IMR-90 (cell line): ENCODE data around the gene PTGES3L. TPM values are rescaled to one million over a fixed set of nuclear protein-coding genes. Genes with fewer than 3 reads are reported as not detected.

Experiments used
- ATAC-seq: fragments of 200-7000 bp; cut with Tn5 transposase; 2 replicates; pipeline ENCODE4 v1.9.1; 2020; ENCODE audit warnings: low read depth, mild to moderate bottlenecking, moderate library complexity
- BruUV-seq: library from RNA; stranded (reverse); fragments of 400-500 nt; replicated peaks from 2 replicates; lab custom pipeline; 2021; lab: Mats Ljungman, UMichigan
- CTCF ChIA-PET: fragments of 300-600 bp; formaldehyde crosslinking; extraction: SDS; loops from one replicate; lab custom pipeline; 2021; ENCODE audit warnings: antibody characterized with exemption; lab: Yijun Ruan, JAX
- POLR2A ChIA-PET: fragments of 300-600 bp; sonication (Branson Sonifier 250); formaldehyde crosslinking; loops from one replicate; lab custom pipeline; 2022; ENCODE audit warnings: antibody characterized with exemption; ENCODE audit not compliant: unreplicated experiment; lab: Charles Lee
- DNase-seq: peaks from one replicate; pipeline ENCODE4 v3.0.0; 2013
- H2AFZ ChIP-seq: replicated peaks from 2 replicates; pipeline ENCODE3; 2013; ENCODE audit warnings: low read length, mild to moderate bottlenecking; ENCODE audit not compliant: poor library complexity
- H2AK5ac ChIP-seq: 2 replicates; pipeline ENCODE4 v1.6.1; 2013; ENCODE audit warnings: low read depth, low read length, inconsistent platforms
- H2AK9ac ChIP-seq: replicated peaks from 2 replicates; pipeline ENCODE3; 2013; ENCODE audit warnings: mild to moderate bottlenecking, low read depth, low read length, moderate library complexity; ENCODE audit not compliant: poor library complexity
- H2BK120ac ChIP-seq: 2 replicates; pipeline ENCODE4 v1.6.1; 2013; ENCODE audit warnings: low read depth, low read length, inconsistent platforms
- H2BK15ac ChIP-seq: 3 replicates; pipeline ENCODE4 v1.6.1; 2013; ENCODE audit warnings: low read depth, low read length, inconsistent platforms
- H2BK20ac ChIP-seq: 2 replicates; pipeline ENCODE4 v1.6.1; 2013; ENCODE audit warnings: low read depth, mild to moderate bottlenecking, inconsistent platforms, low read length, moderate library complexity
- H2BK5ac ChIP-seq: 2 replicates; pipeline ENCODE4 v1.6.1; 2013; ENCODE audit warnings: mild to moderate bottlenecking, low read depth, low read length, inconsistent platforms; ENCODE audit not compliant: poor library complexity, severe bottlenecking
- H3K14ac ChIP-seq: replicated peaks from 2 replicates; pipeline ENCODE4 v1.6.1; 2013; ENCODE audit warnings: low read depth, low read length, inconsistent platforms
- H3K18ac ChIP-seq: 2 replicates; pipeline ENCODE4 v1.6.1; 2013; ENCODE audit warnings: low read depth, low read length, control low read depth
- H3K23ac ChIP-seq: 2 replicates; pipeline ENCODE4 v1.6.1; 2013; ENCODE audit warnings: low read depth, low read length, inconsistent platforms
- H3K27ac ChIP-seq: 2 replicates; pipeline ENCODE4 v1.5.1; 2013; ENCODE audit warnings: mild to moderate bottlenecking, control low read depth, low read length; ENCODE audit not compliant: insufficient read depth
- H3K27me3 ChIP-seq: 2 replicates; pipeline ENCODE4 v1.6.1; 2013; ENCODE audit warnings: low read length; ENCODE audit not compliant: control insufficient read depth, insufficient read depth
- H3K36me3 ChIP-seq: 2 replicates; pipeline ENCODE4 v1.6.1; 2013; ENCODE audit warnings: low read length, mixed read lengths; ENCODE audit not compliant: control insufficient read depth, insufficient read depth
- H3K4ac ChIP-seq: 2 replicates; pipeline ENCODE4 v1.6.1; 2013; ENCODE audit warnings: low read depth, low read length, inconsistent platforms
- H3K4me1 ChIP-seq: 2 replicates; pipeline ENCODE4 v1.6.1; 2013; ENCODE audit warnings: low read length, mixed read lengths; ENCODE audit not compliant: control insufficient read depth, insufficient read depth
- H3K4me2 ChIP-seq: 2 replicates; pipeline ENCODE4 v1.6.1; 2013; ENCODE audit warnings: low read depth, mild to moderate bottlenecking, control low read depth, low read length, moderate library complexity
- H3K4me3 ChIP-seq: 2 replicates; pipeline ENCODE4 v1.5.1; 2013; ENCODE audit warnings: low read depth, mild to moderate bottlenecking, control low read depth, low read length, moderate library complexity; ENCODE audit not compliant: insufficient read depth
- H3K56ac ChIP-seq: 2 replicates; pipeline ENCODE4 v1.6.1; 2013; ENCODE audit warnings: low read length, inconsistent platforms; ENCODE audit not compliant: insufficient read depth; ENCODE audit errors: extremely low read depth
- H3K79me1 ChIP-seq, 2 experiments: 2 replicates each; pipeline ENCODE4 v1.6.1; 2013; ENCODE audit warnings: low read length in 2 of 2, inconsistent platforms in 1 of 2, low read depth in 1 of 2
- H3K9ac ChIP-seq: 2 replicates; pipeline ENCODE4 v1.6.1; 2013; ENCODE audit warnings: low read depth, low read length, control low read depth
- H3K9me1 ChIP-seq: 2 replicates; pipeline ENCODE4 v1.6.1; 2013; ENCODE audit warnings: low read length, inconsistent platforms; ENCODE audit not compliant: insufficient read depth
- H3K9me3 ChIP-seq: 2 replicates; pipeline ENCODE4 v1.6.1; 2013; ENCODE audit warnings: low read length; ENCODE audit not compliant: control insufficient read depth, insufficient read depth
- H4K20me1 ChIP-seq: 2 replicates; pipeline ENCODE4 v1.6.1; 2013; ENCODE audit warnings: low read length, inconsistent platforms; ENCODE audit not compliant: insufficient read depth
- H4K5ac ChIP-seq: 2 replicates; pipeline ENCODE4 v1.6.1; 2013; ENCODE audit warnings: mild to moderate bottlenecking, low read depth, low read length, control low read depth
- H4K8ac ChIP-seq, 2 experiments: 2 replicates each; pipeline ENCODE4 v1.6.1; 2013; ENCODE audit warnings: low read depth in 2 of 2, low read length in 2 of 2, control low read depth in 1 of 2, inconsistent platforms in 1 of 2
- H4K91ac ChIP-seq: 2 replicates; pipeline ENCODE4 v1.6.1; 2013; ENCODE audit warnings: low read depth, low read length, inconsistent platforms; ENCODE audit not compliant: insufficient read depth
- BHLHE40 ChIP-seq: fragments of 150-350 bp; IDR thresholded peaks from 2 replicates; pipeline ENCODE4 v1.6.1; 2016; ENCODE audit warnings: mild to moderate bottlenecking, low read depth, low read length
- CEBPB ChIP-seq: IDR thresholded peaks from 2 replicates; pipeline ENCODE4 v1.6.1; 2012; ENCODE audit warnings: low read depth, low read length, improper control_type of control experiment
- CTCF ChIP-seq: conservative IDR thresholded peaks from 2 replicates; pipeline ENCODE4 v1.5.1; 2012; ENCODE audit warnings: mild to moderate bottlenecking, low read depth, low read length, improper control_type of control experiment
- MAFK ChIP-seq: IDR thresholded peaks from 2 replicates; pipeline ENCODE4 v1.6.1; 2012; ENCODE audit warnings: low read depth, low read length, improper control_type of control experiment
- RAD21 ChIP-seq: IDR thresholded peaks from 2 replicates; pipeline ENCODE4 v1.6.1; 2012; ENCODE audit warnings: low read length, improper control_type of control experiment
- USF2 ChIP-seq: fragments of 150-350 bp; IDR thresholded peaks from 2 replicates; pipeline ENCODE4 v1.6.1; 2017; ENCODE audit warnings: mild to moderate bottlenecking, antibody characterized with exemption, low read length, low read depth
- WGBS, 2 experiments: methylation state at CpG; one replicate each; pipeline versions ENCODE4 v1.1.5 to v1.1.7; 2013; ENCODE audit warnings: missing lambda C conversion rate in 2 of 2; ENCODE audit not compliant: insufficient read length in 1 of 2; ENCODE audit errors: extremely low coverage in 2 of 2; 5-methylcytosine and 5-hydroxymethylcytosine counted together
- dilution Hi-C: fragments of 300-500 bp; cut with HindIII; formaldehyde crosslinking; loops from one replicate; pipeline ENCODE4 v1.14.3; 2018; ENCODE audit warnings: low sequenced_read_pairs; ENCODE audit not compliant: unreplicated experiment
- in situ Hi-C: fragments of 300-500 bp; cut with MboI; formaldehyde crosslinking; loops from 3 replicates; pipeline ENCODE4 v1.14.3; 2019; ENCODE audit warnings: low sequenced_read_pairs, inconsistent platforms, mixed read lengths
- intact Hi-C: fragments of 100-400 bp; cut with micrococcal nuclease; formaldehyde crosslinking; loops from 2 replicates; pipeline ENCODE4 v1.10.0; 2022
- polyA plus RNA-seq, 3 experiments: library from polyadenylated mRNA; depleted of rRNA; stranded (reverse); fragments of >200 nt; gene quantifications; 2 replicates each; pipeline ENCODE4 v1.2.3, GENCODE V29; 2012; ENCODE audit warnings: low replicate concordance in 1 of 3
- total RNA-seq: library from RNA; depleted of rRNA; stranded (reverse); fragments of >200 nt; gene quantifications from 2 replicates; pipeline ENCODE4 v1.2.3, GENCODE V29; 2012

Gene PTGES3L
- total and polyA plus RNA-seq, 2 of the 4 experiments (the other 2 are of a cell fraction): 1.4 to 2.4 TPM

- Histone ChIP-seq H3K4me1 (peaks cover 5% of the 10 kb centered on the region; the same call in 1 of the 2 replicates), H2AK9ac (peak overlapping the region; percentile 78), H3K9me1 (peaks cover under 1% of the 10 kb centered on the region), H4K20me1 (no peaks in the 10 kb centered on the region), H3K9ac (no peak overlapping the region), H3K56ac (no peak overlapping the region), H3K4ac (no peak overlapping the region), H3K4me3 (peak overlapping the region; percentile 42), H3K36me3 (peaks cover 2% of the 10 kb centered on the region; the same call in 1 of the 2 replicates), H2AK5ac (no peak overlapping the region), H2BK5ac (no peak overlapping the region), H3K14ac (no peak overlapping the region), H2BK20ac (no peak overlapping the region), H4K91ac (no peak overlapping the region), H3K27me3 (peaks cover 4% of the 10 kb centered on the region; the same call in 1 of the 2 replicates), H4K8ac (peak overlapping the region in 1 of 2 experiments; percentile 37; a peak in 1 of 4 replicates), H2BK15ac (no peak overlapping the region), H3K23ac (peak overlapping the region; percentile 28; the same call in 1 of the 2 replicates), H3K27ac (no peak overlapping the region), H3K79me1 (peaks cover under 1 to 16% of the 10 kb centered on the region in 2 experiments; a peak in 3 of 4 replicates), H2BK120ac (no peak overlapping the region), H3K9me3 (no peaks in the 10 kb centered on the region), H2AFZ (peak overlapping the region; percentile 93), H3K4me2 (peak overlapping the region; percentile 46; the same call in 1 of the 2 replicates), H4K5ac (no peak overlapping the region), H3K18ac (no peak overlapping the region)
- intact Hi-C loops: no loop called here
- TF ChIP-seq USF2: no peak
- no peak for TF ChIP-seq CTCF
- TF ChIP-seq BHLHE40: no peak
- TF ChIP-seq RAD21: no peak
- TF ChIP-seq CEBPB: no peak
- TF ChIP-seq MAFK: no peak
- dilution Hi-C loops: no loop called here
- no TSS peak for BruUV-seq
- in situ Hi-C loops: loop anchor here (5.0 kb wide), 1 partner anchor 147 kb away; the partner anchor contains the start of gene NBR1
- 7% methylated on average over 19 of the region's 27 CpGs; no CpG with 5 or more reads in 1 of the 2 experiments for WGBS, 2 experiments
- ATAC-seq (no peak), DNase-seq (no peak)
- ChIA-PET POLR2A (no interaction called here), CTCF (interaction anchor here (1.6 kb wide), 1 partner anchor 151 kb away, joined by 7 read pairs; no protein-coding TSS in a partner anchor)
Measured at GRCh38 chr17:43025290-43025657, 45.4 kb upstream of the PTGES3L start.
